Liver (tissue), 9 donors: Measurements from ENCODE around the gene TNNT3. TPM values are rescaled to one million over a fixed set of nuclear protein-coding genes. Genes with fewer than 3 reads are reported as not detected.

ENCODE experiments used
- DNase-seq: peaks from one replicate; pipeline ENCODE4 v3.0.0-alpha.2; 2017; ENCODE audit warnings: low spot score
- H3K27ac ChIP-seq, 2 donors: one replicate each; pipeline ENCODE4 v1.7.0; 2013; ENCODE audit warnings: inconsistent platforms in 2 of 2, low read length in 2 of 2, control low read depth in 1 of 2, low read depth in 1 of 2, mild to moderate bottlenecking in 1 of 2
- H3K27me3 ChIP-seq, 4 donors: one replicate each; pipeline versions ENCODE4 v1.6.1 to v1.7.0; 2013; ENCODE audit warnings: low read length in 3 of 4, inconsistent platforms in 1 of 4, mild to moderate bottlenecking in 1 of 4, moderate library complexity in 1 of 4; ENCODE audit not compliant: control insufficient read depth in 4 of 4, insufficient read depth in 4 of 4
- H3K36me3 ChIP-seq, 4 donors: one replicate each; pipeline versions ENCODE4 v1.6.1 to v1.7.0; 2013; ENCODE audit warnings: low read length in 3 of 4, mild to moderate bottlenecking in 3 of 4, low read depth in 1 of 4, moderate library complexity in 1 of 4; ENCODE audit not compliant: control insufficient read depth in 4 of 4, insufficient read depth in 3 of 4
- H3K4me1 ChIP-seq, 4 donors: one replicate each; pipeline versions ENCODE4 v1.6.1 to v1.7.0; 2013; ENCODE audit warnings: low read length in 3 of 4, mild to moderate bottlenecking in 3 of 4, moderate library complexity in 1 of 4; ENCODE audit not compliant: control insufficient read depth in 4 of 4, insufficient read depth in 4 of 4
- H3K4me3 ChIP-seq, 3 donors: one replicate each; pipeline versions ENCODE4 v1.6.1 to v1.7.0; 2013; ENCODE audit warnings: low read length in 3 of 3, control low read depth in 1 of 3, low read depth in 1 of 3, mild to moderate bottlenecking in 1 of 3
- H3K9ac ChIP-seq, 2 donors: one replicate each; pipeline ENCODE4 v1.7.0; 2013; ENCODE audit warnings: low read length in 2 of 2, mild to moderate bottlenecking in 2 of 2, moderate library complexity in 2 of 2, control low read depth in 1 of 2, low read depth in 1 of 2
- H3K9me3 ChIP-seq, 4 donors: one replicate each; pipeline versions ENCODE4 v1.6.1 to v1.7.0; 2013; ENCODE audit warnings: low read length in 3 of 4; ENCODE audit not compliant: control insufficient read depth in 4 of 4
- ATF3 ChIP-seq: IDR thresholded peaks from 2 replicates; pipeline ENCODE4 v1.6.1; 2016; ENCODE audit warnings: antibody characterized with exemption
- CTCF ChIP-seq: fragments of 150-350 bp; IDR thresholded peaks from 2 replicates; pipeline ENCODE4 v1.5.1; 2017; ENCODE audit warnings: improper control_type of control experiment, low read depth, low read length; ENCODE audit not compliant: missing input control
- FOXA1 ChIP-seq: IDR thresholded peaks from 2 replicates; pipeline ENCODE4 v1.6.1; 2016; ENCODE audit warnings: antibody characterized with exemption
- FOXA2 ChIP-seq: IDR thresholded peaks from 2 replicates; pipeline ENCODE4 v1.6.1; 2016; ENCODE audit warnings: antibody characterized with exemption
- GABPA ChIP-seq, 2 donors: IDR thresholded peaks in 1 of 2; conservative IDR thresholded peaks in 1 of 2; 2 replicates each; pipeline ENCODE4 v1.6.1; 2016; ENCODE audit warnings: antibody characterized with exemption in 2 of 2, mild to moderate bottlenecking in 1 of 2, moderate library complexity in 1 of 2
- HNF4A ChIP-seq, 2 donors: conservative IDR thresholded peaks; 2 replicates each; pipeline ENCODE4 v1.6.1; 2016; ENCODE audit warnings: antibody characterized with exemption in 2 of 2, mild to moderate bottlenecking in 2 of 2
- HNF4G ChIP-seq: IDR thresholded peaks from 2 replicates; pipeline ENCODE4 v1.6.1; 2016; ENCODE audit warnings: antibody characterized with exemption
- RAD21 ChIP-seq, 2 donors: IDR thresholded peaks; 2 replicates each; pipeline ENCODE4 v1.6.1; 2016; ENCODE audit warnings: antibody characterized with exemption in 2 of 2, mild to moderate bottlenecking in 2 of 2
- TAF1 ChIP-seq: conservative IDR thresholded peaks from 2 replicates; pipeline ENCODE4 v1.6.1; 2016; ENCODE audit warnings: antibody characterized with exemption, mild to moderate bottlenecking
- YY1 ChIP-seq: IDR thresholded peaks from 2 replicates; pipeline ENCODE4 v1.6.1; 2016; ENCODE audit warnings: antibody characterized with exemption, mild to moderate bottlenecking
- ZBTB33 ChIP-seq: IDR thresholded peaks from 2 replicates; pipeline ENCODE4 v1.6.1; 2016; ENCODE audit warnings: antibody characterized with exemption
- WGBS: extraction: QIAGEN DNeasy Blood & Tissue Kit; methylation state at CpG from one replicate; pipeline ENCODE4 v1.1.7; 2013; 5-methylcytosine and 5-hydroxymethylcytosine counted together
- polyA plus RNA-seq, 2 donors: library from polyadenylated mRNA; stranded (reverse) in 1 of 2; unstranded in 1 of 2; fragments of 200-250 nt in 1 of 2; fragments of >200 nt in 1 of 2; fragmentation: Nextera tagmentation in 1 of 2; extraction: Ambion mirVana in 1 of 2; gene quantifications; one replicate each; pipeline versions ENCODE4 v1.2.1 to v1.2.3, GENCODE V29; 2013 to 2015
- total RNA-seq, 2 donors: library from RNA; depleted of rRNA; stranded (reverse); fragments of >200 nt; gene quantifications; one replicate each; pipeline ENCODE4 v1.2.3, GENCODE V29; 2014
- donor health status: healthy.
- donor health status: healthy.
- donor health status: healthy.
- donor health status: healthy.
- donor health status: healthy.

TNNT3 gene
- total and polyA plus RNA-seq, 4 donors: 0.06 to 0.14 TPM; not detected in 2

GRCh38 chr11:1920128-1920908, 815 bp downstream of the TNNT3 start:
- no peaks in the 10 kb centered on the region for H3K27me3 ChIP-seq
- no peaks in the 10 kb centered on the region for H3K9me3 ChIP-seq
- no peak for DNase-seq
- H3K4me3 ChIP-seq: no peak overlapping the region
- no peak overlapping the region for H3K27ac ChIP-seq
- H3K9ac ChIP-seq: no peak overlapping the region
- no peaks in the 10 kb centered on the region for H3K4me1 ChIP-seq
- no peaks in the 10 kb centered on the region for H3K36me3 ChIP-seq
- WGBS: 89% methylated on average over 25 of the region's 25 CpGs
- no peak for TF ChIP-seq RAD21 (IDR thresholded peaks at IDR 0.05)
- no peak for TF ChIP-seq HNF4G
- no peak for TF ChIP-seq GABPA (IDR thresholded peaks at IDR 0.05 in 1 of 2, conservative IDR thresholded peaks at IDR 0.05 in 1 of 2)
- no peak for TF ChIP-seq YY1
- TF ChIP-seq HNF4A (conservative IDR thresholded peaks at IDR 0.05): no peak
- TF ChIP-seq CTCF: no peak
- TF ChIP-seq FOXA2: no peak
- TF ChIP-seq ATF3: no peak
- TF ChIP-seq TAF1: no peak
- TF ChIP-seq ZBTB33: no peak

- DNase-seq: no peak
- TF ChIP-seq ZBTB33: no peak
- TF ChIP-seq TAF1: no peak
- TF ChIP-seq FOXA1: no peak
- H3K4me1 ChIP-seq: no peaks in the 10 kb centered on the region
- WGBS: 71% methylated on average over 21 of the region's 21 CpGs
- H3K27me3 ChIP-seq: no peaks in the 10 kb centered on the region
- no peak overlapping the region for H3K4me3 ChIP-seq
- H3K9ac ChIP-seq: no peak overlapping the region
- no peaks in the 10 kb centered on the region for H3K36me3 ChIP-seq
- no peaks in the 10 kb centered on the region for H3K9me3 ChIP-seq
- no peak overlapping the region for H3K27ac ChIP-seq
These were observed 1.5 kb downstream of the TNNT3 start for GRCh38 chr11:1920909-1921573.
